ENCODE data around the gene TGFBRAP1.
"Not testable (repeated sequence)": the region's sequence is repeated elsewhere in the genome, so short reads cannot be mapped to it uniquely, and the experiment has no call there.

Gene TGFBRAP1

DNA sequence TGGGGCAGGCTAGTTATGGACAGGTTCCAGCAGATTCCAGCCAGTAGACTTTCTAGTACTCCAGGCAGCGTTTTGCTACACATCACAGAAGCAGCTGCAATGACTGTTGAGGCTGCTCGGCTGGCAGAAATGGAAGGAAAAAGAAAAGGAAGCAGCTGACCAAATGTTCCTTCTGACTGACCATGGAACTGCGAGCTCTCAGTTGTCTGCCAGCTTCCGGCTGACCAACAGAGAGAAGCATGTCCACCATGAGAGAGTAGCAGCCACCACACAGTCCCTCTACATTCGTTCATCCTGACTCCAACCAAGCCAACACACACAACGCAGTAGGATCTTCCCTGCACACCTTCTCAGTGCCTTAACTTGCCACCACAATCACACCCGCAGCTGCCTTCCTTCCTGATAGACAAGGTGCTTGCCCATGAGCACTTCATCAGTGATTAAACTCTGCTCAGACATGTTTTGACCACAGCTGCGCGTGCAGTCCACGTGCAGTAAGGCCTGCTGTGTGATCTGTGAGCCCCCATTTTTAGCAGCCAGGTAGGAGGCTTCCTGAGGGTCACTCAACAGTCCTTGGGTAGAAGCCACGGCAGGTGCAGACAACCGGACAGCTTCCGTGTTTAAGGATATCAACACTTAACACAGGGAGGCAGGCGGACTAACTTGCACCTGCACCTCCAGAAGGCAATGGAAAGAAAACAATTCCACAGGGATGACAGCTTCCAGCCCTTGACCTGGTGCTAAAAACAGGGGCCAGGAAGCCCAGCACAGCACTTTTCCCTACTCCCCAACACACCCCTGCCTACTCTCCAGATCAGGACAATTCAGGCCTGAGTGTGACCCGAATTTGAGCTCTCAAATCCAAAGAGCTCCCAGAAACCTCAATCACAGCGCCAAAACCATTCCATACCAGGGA is 996 bp downstream of the TGFBRAP1 start:
- Histone ChIP-seq H3K36me3 (ENCODE audit: control insufficient read depth in 2 of 2, insufficient read depth in 2 of 2, low read length in 2 of 2) (peaks cover 0 to 7% of the 10 kb centered on the region in 2 donors), H3K27me3 (ENCODE audit: control insufficient read depth in 2 of 2, insufficient read depth in 2 of 2, low read length in 2 of 2) (no peaks in the 10 kb centered on the region), H3K4me3 (ENCODE audit: low read length in 2 of 2) (peak overlapping the region; percentile 66 to 91), H3K9me3 (ENCODE audit: control insufficient read depth in 2 of 2, low read length in 2 of 2) (no peaks in the 10 kb centered on the region), H3K4me1 (ENCODE audit: control insufficient read depth in 2 of 2, insufficient read depth in 2 of 2, low read length in 2 of 2) (peaks cover 16 to 18% of the 10 kb centered on the region in 2 donors), H3K27ac (ENCODE audit: low read depth in 2 of 2, low read length in 2 of 2) (peak overlapping the region; percentile 23 to 78), H3K9ac (ENCODE audit: low read depth in 1 of 2, low read length in 2 of 2) (peak overlapping the region; percentile 64 to 73)

DNA sequence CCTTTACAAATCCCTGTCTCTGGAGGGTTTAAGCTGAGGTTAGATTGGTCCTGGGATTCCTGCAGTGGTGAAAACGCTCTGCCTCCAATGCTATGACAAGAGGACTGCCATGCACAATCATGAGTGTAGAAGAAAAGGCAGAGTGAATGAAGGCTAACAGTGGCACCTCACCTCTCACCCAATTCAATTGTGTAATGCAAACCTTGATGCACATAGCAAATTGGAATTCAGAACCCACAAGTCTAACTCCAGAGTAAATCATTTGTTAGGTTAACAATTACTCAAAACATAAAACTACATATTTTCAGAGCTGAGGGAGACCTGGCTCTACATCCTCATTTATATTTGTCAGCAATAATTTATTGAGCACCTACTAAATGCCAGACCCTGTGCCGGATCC is 1.8 kb downstream of the TGFBRAP1 start:
- Histone ChIP-seq H3K4me3 (ENCODE audit: low read length in 2 of 2) (no peak overlapping the region), H3K9me3 (ENCODE audit: control insufficient read depth in 2 of 2, low read length in 2 of 2) (no peaks in the 10 kb centered on the region), H3K9ac (ENCODE audit: low read depth in 1 of 2, low read length in 2 of 2) (no peak overlapping the region), H3K27ac (ENCODE audit: low read depth in 2 of 2, low read length in 2 of 2) (no peak overlapping the region), H3K36me3 (ENCODE audit: control insufficient read depth in 2 of 2, insufficient read depth in 2 of 2, low read length in 2 of 2) (peaks cover 2 to 10% of the 10 kb centered on the region in 2 donors), H3K4me1 (ENCODE audit: control insufficient read depth in 2 of 2, insufficient read depth in 2 of 2, low read length in 2 of 2) (peaks cover 16 to 18% of the 10 kb centered on the region in 2 donors), H3K27me3 (ENCODE audit: control insufficient read depth in 2 of 2, insufficient read depth in 2 of 2, low read length in 2 of 2) (no peaks in the 10 kb centered on the region)

GRCh38 chr2:105327271-105327670 is 2.3 kb downstream of the TGFBRAP1 start:
- Histone ChIP-seq H3K4me1 (ENCODE audit: control insufficient read depth in 2 of 2, insufficient read depth in 2 of 2, low read length in 2 of 2) (peaks cover 16 to 18% of the 10 kb centered on the region in 2 donors), H3K36me3 (ENCODE audit: control insufficient read depth in 2 of 2, insufficient read depth in 2 of 2, low read length in 2 of 2) (peaks cover 2 to 13% of the 10 kb centered on the region in 2 donors)
- H3K9me3 ChIP-seq (ENCODE audit: control insufficient read depth in 2 of 2, low read length in 2 of 2); H3K27ac ChIP-seq (ENCODE audit: low read depth in 2 of 2, low read length in 2 of 2); H3K9ac ChIP-seq (ENCODE audit: low read depth in 1 of 2, low read length in 2 of 2); H3K27me3 ChIP-seq (ENCODE audit: control insufficient read depth in 2 of 2, insufficient read depth in 2 of 2, low read length in 2 of 2); H3K4me3 ChIP-seq (ENCODE audit: low read length in 2 of 2): not testable (repeated sequence)

DNA sequence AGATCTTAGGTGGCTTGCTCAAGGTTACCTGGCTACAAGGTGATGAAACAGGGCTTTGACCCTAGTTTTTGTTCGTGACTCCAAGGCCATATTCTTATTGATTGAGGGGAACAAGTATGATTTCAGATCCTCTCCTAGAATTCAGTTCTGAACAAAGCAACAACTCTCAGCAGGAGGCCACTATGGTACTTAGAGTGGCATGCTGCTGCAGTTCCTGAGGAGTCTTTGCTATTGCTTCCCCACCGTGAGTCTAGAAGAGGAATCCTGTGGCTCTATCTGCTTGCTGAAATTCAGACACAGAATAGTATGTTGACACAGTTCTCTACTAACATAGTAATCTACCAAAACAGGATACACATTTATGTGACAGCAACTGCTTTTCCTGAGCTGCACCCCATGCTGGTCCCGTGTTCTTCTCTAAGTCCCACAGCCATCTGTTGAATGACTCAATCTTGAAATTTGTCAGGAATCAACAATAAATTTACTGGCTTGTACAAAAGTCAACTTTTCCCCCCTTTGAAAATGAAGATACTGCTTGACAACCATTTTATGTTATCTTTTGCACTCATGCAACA is 4.1 kb downstream of the TGFBRAP1 start:
- no peak overlapping the region for H3K4me3 ChIP-seq (ENCODE audit: low read length in 2 of 2)
- H3K27ac ChIP-seq (ENCODE audit: low read depth in 2 of 2, low read length in 2 of 2): no peak overlapping the region
- no peaks in the 10 kb centered on the region for H3K27me3 ChIP-seq (ENCODE audit: control insufficient read depth in 2 of 2, insufficient read depth in 2 of 2, low read length in 2 of 2)
- no peaks in the 10 kb centered on the region for H3K9me3 ChIP-seq (ENCODE audit: control insufficient read depth in 2 of 2, low read length in 2 of 2)
- H3K4me1 ChIP-seq (ENCODE audit: control insufficient read depth in 2 of 2, insufficient read depth in 2 of 2, low read length in 2 of 2): peaks cover 16 to 18% of the 10 kb centered on the region in 2 donors
- peaks cover 2 to 13% of the 10 kb centered on the region in 2 donors for H3K36me3 ChIP-seq (ENCODE audit: control insufficient read depth in 2 of 2, insufficient read depth in 2 of 2, low read length in 2 of 2)
- H3K9ac ChIP-seq (ENCODE audit: low read depth in 1 of 2, low read length in 2 of 2): no peak overlapping the region

- H3K4me3 ChIP-seq (ENCODE audit: low read length in 2 of 2): no peak overlapping the region
- H3K27me3 ChIP-seq (ENCODE audit: control insufficient read depth in 2 of 2, insufficient read depth in 2 of 2, low read length in 2 of 2): no peaks in the 10 kb centered on the region
- no peak overlapping the region for H3K9ac ChIP-seq (ENCODE audit: low read depth in 1 of 2, low read length in 2 of 2)
- H3K4me1 ChIP-seq (ENCODE audit: control insufficient read depth in 2 of 2, insufficient read depth in 2 of 2, low read length in 2 of 2): peaks cover 11% of the 10 kb centered on the region in 2 donors
- no peak overlapping the region for H3K27ac ChIP-seq (ENCODE audit: low read depth in 2 of 2, low read length in 2 of 2)
- H3K36me3 ChIP-seq (ENCODE audit: control insufficient read depth in 2 of 2, insufficient read depth in 2 of 2, low read length in 2 of 2): peaks cover 2 to 13% of the 10 kb centered on the region in 2 donors
- H3K9me3 ChIP-seq (ENCODE audit: control insufficient read depth in 2 of 2, low read length in 2 of 2): no peaks in the 10 kb centered on the region
Observed at GRCh38 chr2:105324732-105325131, 4.8 kb downstream of the TGFBRAP1 start.

DNA sequence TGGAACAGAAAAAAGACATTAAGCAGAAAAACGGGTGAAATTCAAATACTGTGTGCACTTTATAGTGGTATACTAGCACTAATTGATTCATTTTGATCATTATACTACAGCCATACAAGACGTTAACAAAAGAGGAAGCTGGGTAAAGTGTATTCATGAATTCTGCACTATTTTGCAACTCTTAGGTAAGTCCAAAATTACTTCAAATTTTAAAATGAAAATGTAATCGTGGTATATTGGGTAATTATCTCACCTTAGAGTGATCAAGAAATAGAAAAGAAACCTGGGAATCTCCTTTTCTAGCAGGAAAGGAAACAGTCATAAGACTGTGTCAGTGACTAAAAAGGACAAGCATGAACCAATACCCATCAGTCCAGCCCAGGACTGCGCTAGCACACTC is 5.4 kb downstream of the TGFBRAP1 start:
- H3K9me3 ChIP-seq (ENCODE audit: control insufficient read depth in 2 of 2, low read length in 2 of 2): no peaks in the 10 kb centered on the region
- no peaks in the 10 kb centered on the region for H3K27me3 ChIP-seq (ENCODE audit: control insufficient read depth in 2 of 2, insufficient read depth in 2 of 2, low read length in 2 of 2)
- peaks cover 11% of the 10 kb centered on the region in 2 donors for H3K4me1 ChIP-seq (ENCODE audit: control insufficient read depth in 2 of 2, insufficient read depth in 2 of 2, low read length in 2 of 2)
- no peak overlapping the region for H3K4me3 ChIP-seq (ENCODE audit: low read length in 2 of 2)
- no peak overlapping the region for H3K9ac ChIP-seq (ENCODE audit: low read depth in 1 of 2, low read length in 2 of 2)
- peaks cover 2 to 13% of the 10 kb centered on the region in 2 donors for H3K36me3 ChIP-seq (ENCODE audit: control insufficient read depth in 2 of 2, insufficient read depth in 2 of 2, low read length in 2 of 2)
- no peak overlapping the region for H3K27ac ChIP-seq (ENCODE audit: low read depth in 2 of 2, low read length in 2 of 2)

DNA sequence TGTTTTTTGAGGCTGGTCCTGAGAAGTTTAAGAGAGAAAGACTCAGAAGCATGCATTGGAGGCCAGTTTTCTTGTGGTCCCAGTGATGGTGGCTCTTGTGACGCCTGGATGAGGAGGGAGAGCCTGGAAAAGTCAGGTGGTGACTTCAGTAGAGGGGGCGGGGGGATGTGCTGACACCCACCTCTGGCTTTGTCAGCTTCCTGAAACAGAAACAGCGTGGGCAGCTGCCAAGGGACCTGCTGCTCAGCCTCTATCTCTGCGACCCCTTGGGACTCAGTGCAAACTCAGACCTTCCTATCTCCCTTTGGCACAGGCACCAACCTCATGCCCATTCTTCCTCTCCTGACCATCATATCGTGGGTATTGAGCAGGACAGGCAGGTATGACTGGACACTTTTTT is 6.4 kb downstream of the TGFBRAP1 start:
- no peak overlapping the region for H3K27ac ChIP-seq (ENCODE audit: low read depth in 2 of 2, low read length in 2 of 2)
- H3K9ac ChIP-seq (ENCODE audit: low read depth in 1 of 2, low read length in 2 of 2): no peak overlapping the region
- no peak overlapping the region for H3K4me3 ChIP-seq (ENCODE audit: low read length in 2 of 2)
- no peaks in the 10 kb centered on the region for H3K9me3 ChIP-seq (ENCODE audit: control insufficient read depth in 2 of 2, low read length in 2 of 2)
- no peaks in the 10 kb centered on the region for H3K27me3 ChIP-seq (ENCODE audit: control insufficient read depth in 2 of 2, insufficient read depth in 2 of 2, low read length in 2 of 2)
- H3K4me1 ChIP-seq (ENCODE audit: control insufficient read depth in 2 of 2, insufficient read depth in 2 of 2, low read length in 2 of 2): peaks cover under 1 to 1% of the 10 kb centered on the region in 2 donors
- peaks cover 2 to 13% of the 10 kb centered on the region in 2 donors for H3K36me3 ChIP-seq (ENCODE audit: control insufficient read depth in 2 of 2, insufficient read depth in 2 of 2, low read length in 2 of 2)

- no peak overlapping the region for H3K4me3 ChIP-seq (ENCODE audit: low read length in 2 of 2)
- no peaks in the 10 kb centered on the region for H3K4me1 ChIP-seq (ENCODE audit: control insufficient read depth in 2 of 2, insufficient read depth in 2 of 2, low read length in 2 of 2)
Observed at GRCh38 chr2:105321875-105322646, 7.5 kb downstream of the TGFBRAP1 start.

DNA sequence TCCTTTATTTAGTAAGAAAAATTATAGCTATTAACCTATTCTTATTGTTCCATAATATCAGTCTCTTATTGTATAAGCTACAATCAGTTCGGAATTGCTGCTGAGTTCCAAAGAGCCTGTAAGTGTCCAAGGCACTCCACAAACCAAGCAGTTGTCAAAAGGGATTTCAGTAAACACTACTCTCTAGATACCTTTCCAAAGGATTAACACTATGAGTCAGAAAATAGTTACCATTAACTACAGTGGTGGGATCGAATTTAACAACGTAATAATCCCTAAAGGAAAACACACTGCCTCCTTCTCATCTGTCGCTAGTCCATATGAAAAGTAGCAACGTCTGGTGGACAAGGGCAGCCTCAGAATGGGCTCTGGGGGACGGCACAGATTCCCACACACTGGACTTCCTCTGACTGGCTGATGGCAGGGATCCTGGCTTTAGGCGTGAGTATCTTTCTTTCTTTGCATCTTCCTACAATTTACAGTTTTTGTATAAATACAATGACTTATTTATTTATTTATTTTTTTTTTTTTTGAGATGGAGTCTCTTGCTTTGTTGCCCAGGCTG is 8.8 kb downstream of the TGFBRAP1 start:
- Histone ChIP-seq H3K4me1 (ENCODE audit: control insufficient read depth in 2 of 2, insufficient read depth in 2 of 2, low read length in 2 of 2) (no peaks in the 10 kb centered on the region), H3K9ac (ENCODE audit: low read depth in 1 of 2, low read length in 2 of 2) (no peak overlapping the region), H3K27ac (ENCODE audit: low read depth in 2 of 2, low read length in 2 of 2) (no peak overlapping the region)

More at GRCh38 chr2:105321875-105322646, 7.5 kb downstream of the TGFBRAP1 start:
- Histone ChIP-seq H3K9ac (ENCODE audit: low read depth in 1 of 2, low read length in 2 of 2) (no peak overlapping the region), H3K36me3 (ENCODE audit: control insufficient read depth in 2 of 2, insufficient read depth in 2 of 2, low read length in 2 of 2) (peaks cover 2 to 13% of the 10 kb centered on the region in 2 donors), H3K27me3 (ENCODE audit: control insufficient read depth in 2 of 2, insufficient read depth in 2 of 2, low read length in 2 of 2) (no peaks in the 10 kb centered on the region), H3K27ac (ENCODE audit: low read depth in 2 of 2, low read length in 2 of 2) (no peak overlapping the region), H3K9me3 (ENCODE audit: control insufficient read depth in 2 of 2, low read length in 2 of 2) (no peaks in the 10 kb centered on the region)

More for the DNA sequence above, 8.8 kb downstream of the TGFBRAP1 start:
- Histone ChIP-seq H3K4me3 (ENCODE audit: low read length in 2 of 2) (no peak overlapping the region), H3K36me3 (ENCODE audit: control insufficient read depth in 2 of 2, insufficient read depth in 2 of 2, low read length in 2 of 2) (peaks cover 2 to 13% of the 10 kb centered on the region in 2 donors), H3K9me3 (ENCODE audit: control insufficient read depth in 2 of 2, low read length in 2 of 2) (no peaks in the 10 kb centered on the region), H3K27me3 (ENCODE audit: control insufficient read depth in 2 of 2, insufficient read depth in 2 of 2, low read length in 2 of 2) (no peaks in the 10 kb centered on the region)
